ENCODE results near the gene SIX5. TPM values are rescaled to one million over a fixed set of nuclear protein-coding genes. Genes with fewer than 3 reads are reported as not detected.
A peak's percentile ranks its signal among the peaks of the same experiment; 100 is the strongest.

The SIX5 gene
- total and polyA plus RNA-seq, 9 of the 15 experiments (the other 6 are each of a cell fraction or from before 2014, with no cell fraction given): 1.4 to 17.2 (median 7.4) TPM; not detected in 2

DNA sequence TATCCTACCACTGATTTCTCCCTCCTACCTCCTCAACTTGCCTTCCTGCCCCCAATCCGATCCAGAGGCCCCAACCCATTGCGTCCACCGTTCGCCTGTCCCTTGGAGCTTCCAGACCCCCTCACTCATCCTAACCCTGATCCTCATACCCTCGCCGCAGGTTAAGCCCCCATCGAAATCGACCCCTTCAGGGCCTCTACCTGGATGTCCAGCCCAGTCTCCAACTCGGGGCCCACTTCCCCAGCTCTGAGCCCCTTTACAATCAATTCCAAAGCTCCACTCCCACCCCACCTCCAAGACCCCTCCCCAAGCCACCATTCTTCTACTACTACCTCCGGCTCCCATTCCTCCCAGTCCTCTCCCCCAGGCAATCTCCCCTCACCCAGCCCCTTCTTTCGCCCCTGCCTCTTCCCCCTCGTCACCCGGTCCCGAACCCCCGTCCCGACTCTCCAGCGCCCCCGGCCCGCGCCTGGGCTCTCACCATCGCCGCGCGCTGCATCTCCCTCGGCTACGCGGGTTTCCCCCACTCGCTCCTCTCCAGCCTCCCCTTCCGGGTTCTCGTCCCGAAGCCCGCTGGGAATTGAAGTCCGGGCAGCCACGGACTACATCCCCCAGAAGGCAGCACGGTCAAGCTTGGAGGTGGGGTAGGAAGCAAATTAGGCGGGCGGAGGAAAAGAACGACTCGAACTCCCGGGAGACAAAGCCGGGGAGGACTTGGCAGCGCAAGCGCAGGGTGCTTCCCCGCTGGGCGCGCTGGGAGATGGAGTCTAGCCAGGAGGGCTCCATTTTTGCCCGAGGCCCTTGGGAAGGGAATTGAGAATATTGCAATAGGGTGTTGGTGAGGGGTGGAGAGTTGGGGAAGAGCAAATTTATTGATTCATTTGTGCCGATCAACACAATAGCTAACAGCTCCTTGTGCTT, 38.4 kb downstream of the SIX5 start, which contains the start of gene FBXO46 (continued):
- TF ChIP-seq, protein P1, sequence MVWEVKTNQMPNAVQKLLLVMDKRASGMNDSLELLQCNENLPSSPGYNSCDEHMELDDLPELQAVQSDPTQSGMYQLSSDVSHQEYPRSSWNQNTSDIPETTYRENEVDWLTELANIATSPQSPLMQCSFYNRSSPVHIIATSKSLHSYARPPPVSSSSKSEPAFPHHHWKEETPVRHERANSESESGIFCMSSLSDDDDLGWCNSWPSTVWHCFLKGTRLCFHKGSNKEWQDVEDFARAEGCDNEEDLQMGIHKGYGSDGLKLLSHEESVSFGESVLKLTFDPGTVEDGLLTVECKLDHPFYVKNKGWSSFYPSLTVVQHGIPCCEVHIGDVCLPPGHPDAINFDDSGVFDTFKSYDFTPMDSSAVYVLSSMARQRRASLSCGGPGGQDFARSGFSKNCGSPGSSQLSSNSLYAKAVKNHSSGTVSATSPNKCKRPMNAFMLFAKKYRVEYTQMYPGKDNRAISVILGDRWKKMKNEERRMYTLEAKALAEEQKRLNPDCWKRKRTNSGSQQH (CRISPR knock-in tag; IDR thresholded peaks at IDR 0.05): 0 out of 2 replicates have a peak, but pooled peaks have one; percentile 20
- TF ChIP-seq HMGN3 (IDR thresholded peaks at IDR 0.05; ENCODE audit: borderline replicate concordance, extremely low read depth, insufficient read length, low read depth, low read length) (peak; percentile 31), SAFB (IDR thresholded peaks at IDR 0.05; ENCODE audit: borderline replicate concordance, low read depth, low read length) (no peak), STAT5A (IDR thresholded peaks at IDR 0.05; ENCODE audit: borderline replicate concordance, low read length) (no peak), OTX1 (CRISPR knock-in tag; IDR thresholded peaks at IDR 0.05) (no peak)
- TF ChIP-seq, protein P2, sequence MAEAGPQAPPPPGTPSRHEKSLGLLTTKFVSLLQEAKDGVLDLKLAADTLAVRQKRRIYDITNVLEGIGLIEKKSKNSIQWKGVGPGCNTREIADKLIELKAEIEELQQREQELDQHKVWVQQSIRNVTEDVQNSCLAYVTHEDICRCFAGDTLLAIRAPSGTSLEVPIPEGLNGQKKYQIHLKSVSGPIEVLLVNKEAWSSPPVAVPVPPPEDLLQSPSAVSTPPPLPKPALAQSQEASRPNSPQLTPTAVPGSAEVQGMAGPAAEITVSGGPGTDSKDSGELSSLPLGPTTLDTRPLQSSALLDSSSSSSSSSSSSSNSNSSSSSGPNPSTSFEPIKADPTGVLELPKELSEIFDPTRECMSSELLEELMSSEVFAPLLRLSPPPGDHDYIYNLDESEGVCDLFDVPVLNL (CRISPR knock-in tag; IDR thresholded peaks at IDR 0.05; ENCODE audit: low read depth): no peak
- TF ChIP-seq, protein P3, sequence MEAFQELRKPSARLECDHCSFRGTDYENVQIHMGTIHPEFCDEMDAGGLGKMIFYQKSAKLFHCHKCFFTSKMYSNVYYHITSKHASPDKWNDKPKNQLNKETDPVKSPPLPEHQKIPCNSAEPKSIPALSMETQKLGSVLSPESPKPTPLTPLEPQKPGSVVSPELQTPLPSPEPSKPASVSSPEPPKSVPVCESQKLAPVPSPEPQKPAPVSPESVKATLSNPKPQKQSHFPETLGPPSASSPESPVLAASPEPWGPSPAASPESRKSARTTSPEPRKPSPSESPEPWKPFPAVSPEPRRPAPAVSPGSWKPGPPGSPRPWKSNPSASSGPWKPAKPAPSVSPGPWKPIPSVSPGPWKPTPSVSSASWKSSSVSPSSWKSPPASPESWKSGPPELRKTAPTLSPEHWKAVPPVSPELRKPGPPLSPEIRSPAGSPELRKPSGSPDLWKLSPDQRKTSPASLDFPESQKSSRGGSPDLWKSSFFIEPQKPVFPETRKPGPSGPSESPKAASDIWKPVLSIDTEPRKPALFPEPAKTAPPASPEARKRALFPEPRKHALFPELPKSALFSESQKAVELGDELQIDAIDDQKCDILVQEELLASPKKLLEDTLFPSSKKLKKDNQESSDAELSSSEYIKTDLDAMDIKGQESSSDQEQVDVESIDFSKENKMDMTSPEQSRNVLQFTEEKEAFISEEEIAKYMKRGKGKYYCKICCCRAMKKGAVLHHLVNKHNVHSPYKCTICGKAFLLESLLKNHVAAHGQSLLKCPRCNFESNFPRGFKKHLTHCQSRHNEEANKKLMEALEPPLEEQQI (IDR thresholded peaks at IDR 0.05): no peak
- TF ChIP-seq, protein P4, sequence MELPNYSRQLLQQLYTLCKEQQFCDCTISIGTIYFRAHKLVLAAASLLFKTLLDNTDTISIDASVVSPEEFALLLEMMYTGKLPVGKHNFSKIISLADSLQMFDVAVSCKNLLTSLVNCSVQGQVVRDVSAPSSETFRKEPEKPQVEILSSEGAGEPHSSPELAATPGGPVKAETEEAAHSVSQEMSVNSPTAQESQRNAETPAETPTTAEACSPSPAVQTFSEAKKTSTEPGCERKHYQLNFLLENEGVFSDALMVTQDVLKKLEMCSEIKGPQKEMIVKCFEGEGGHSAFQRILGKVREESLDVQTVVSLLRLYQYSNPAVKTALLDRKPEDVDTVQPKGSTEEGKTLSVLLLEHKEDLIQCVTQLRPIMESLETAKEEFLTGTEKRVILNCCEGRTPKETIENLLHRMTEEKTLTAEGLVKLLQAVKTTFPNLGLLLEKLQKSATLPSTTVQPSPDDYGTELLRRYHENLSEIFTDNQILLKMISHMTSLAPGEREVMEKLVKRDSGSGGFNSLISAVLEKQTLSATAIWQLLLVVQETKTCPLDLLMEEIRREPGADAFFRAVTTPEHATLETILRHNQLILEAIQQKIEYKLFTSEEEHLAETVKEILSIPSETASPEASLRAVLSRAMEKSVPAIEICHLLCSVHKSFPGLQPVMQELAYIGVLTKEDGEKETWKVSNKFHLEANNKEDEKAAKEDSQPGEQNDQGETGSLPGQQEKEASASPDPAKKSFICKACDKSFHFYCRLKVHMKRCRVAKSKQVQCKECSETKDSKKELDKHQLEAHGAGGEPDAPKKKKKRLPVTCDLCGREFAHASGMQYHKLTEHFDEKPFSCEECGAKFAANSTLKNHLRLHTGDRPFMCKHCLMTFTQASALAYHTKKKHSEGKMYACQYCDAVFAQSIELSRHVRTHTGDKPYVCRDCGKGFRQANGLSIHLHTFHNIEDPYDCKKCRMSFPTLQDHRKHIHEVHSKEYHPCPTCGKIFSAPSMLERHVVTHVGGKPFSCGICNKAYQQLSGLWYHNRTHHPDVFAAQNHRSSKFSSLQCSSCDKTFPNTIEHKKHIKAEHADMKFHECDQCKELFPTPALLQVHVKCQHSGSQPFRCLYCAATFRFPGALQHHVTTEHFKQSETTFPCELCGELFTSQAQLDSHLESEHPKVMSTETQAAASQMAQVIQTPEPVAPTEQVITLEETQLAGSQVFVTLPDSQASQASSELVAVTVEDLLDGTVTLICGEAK (IDR thresholded peaks at IDR 0.05): peak; percentile 84
- TF ChIP-seq, protein P4 (CRISPR knock-in tag; IDR thresholded peaks at IDR 0.05): no peak
